NCI-H446 treated with DMSO at 0.1 percent for 48 hours (cell line): ENCODE measurements around the gene USP4.

Source experiments
- DNase-seq: peaks from one replicate; lab custom pipeline; 2025; lab: John Stamatoyannopoulos, UW

Gene USP4

GRCh38 chr3:49296781-49297411, 43.0 kb downstream of the USP4 start:
- DNase-seq = no peak

DNA sequence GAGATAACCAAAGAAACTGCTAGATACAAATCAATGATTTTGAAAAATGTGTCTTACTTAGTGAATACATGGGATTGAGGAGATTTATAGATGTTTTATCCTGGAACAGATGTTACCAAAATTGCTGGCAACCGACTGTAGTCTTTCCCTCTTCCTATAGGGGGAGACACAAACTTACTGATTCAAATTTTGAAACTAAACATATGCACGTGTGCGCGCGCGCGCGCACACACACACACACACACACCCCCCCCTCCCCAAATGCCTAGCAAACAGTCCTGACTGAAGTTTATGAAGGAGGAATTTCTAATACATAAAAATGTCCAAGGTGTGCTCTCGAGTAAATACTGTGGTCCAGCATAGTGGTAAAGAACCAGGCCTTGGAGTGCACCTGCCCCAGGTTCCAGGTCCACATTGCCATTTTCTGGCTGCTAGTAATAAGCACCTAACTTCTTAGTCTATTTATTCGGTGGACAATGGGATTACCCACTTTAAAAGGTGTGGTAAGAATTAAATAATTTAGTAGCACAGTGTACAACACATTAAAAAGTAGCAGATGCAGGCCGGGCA, 44.3 kb downstream of the USP4 start:
- no peak for DNase-seq

GRCh38 chr3:49294343-49294742, 45.5 kb downstream of the USP4 start:
- no peak for DNase-seq

DNA sequence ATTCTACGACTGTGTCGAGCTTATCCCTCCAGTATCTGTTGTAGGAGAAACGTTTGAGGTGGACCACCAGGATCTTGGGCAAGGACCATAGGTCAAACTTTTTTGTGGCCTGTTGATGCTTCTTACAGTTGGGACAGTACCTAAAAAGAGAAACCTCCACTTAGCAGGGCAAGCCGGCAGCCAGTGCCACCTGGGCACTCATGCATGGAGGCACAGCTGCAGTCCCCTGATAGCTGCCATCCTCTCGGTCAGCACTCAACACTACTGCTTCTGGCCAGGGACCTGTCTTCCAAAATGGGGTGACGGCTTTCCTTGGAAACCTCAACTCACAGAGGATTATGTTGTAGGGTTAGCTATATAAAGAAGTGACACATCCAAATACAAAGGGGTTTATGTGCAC, 55.9 kb downstream of the USP4 start:
- no peak for DNase-seq

GRCh38 chr3:49279376-49279775, 60.5 kb downstream of the USP4 start:
- no peak for DNase-seq

DNA sequence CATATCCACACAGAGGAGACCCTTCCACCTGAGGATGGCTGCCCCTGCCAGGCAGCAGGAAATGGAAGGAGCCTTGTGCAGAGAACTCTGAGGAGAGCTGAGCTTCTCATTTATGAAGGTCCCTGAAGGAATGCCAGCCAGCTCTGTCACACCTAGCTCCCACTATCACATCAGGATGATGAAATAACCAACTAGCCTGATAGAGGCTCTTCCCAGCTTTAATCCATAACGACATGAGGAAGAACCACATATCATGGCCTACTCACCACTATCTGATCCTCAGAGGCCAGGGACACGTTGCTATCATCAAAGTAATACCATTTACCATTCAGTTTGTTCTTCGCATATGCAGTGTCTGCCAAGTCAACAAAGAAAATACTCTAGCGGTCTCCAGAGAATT, 61.3 kb downstream of the USP4 start:
- no peak for DNase-seq

DNA sequence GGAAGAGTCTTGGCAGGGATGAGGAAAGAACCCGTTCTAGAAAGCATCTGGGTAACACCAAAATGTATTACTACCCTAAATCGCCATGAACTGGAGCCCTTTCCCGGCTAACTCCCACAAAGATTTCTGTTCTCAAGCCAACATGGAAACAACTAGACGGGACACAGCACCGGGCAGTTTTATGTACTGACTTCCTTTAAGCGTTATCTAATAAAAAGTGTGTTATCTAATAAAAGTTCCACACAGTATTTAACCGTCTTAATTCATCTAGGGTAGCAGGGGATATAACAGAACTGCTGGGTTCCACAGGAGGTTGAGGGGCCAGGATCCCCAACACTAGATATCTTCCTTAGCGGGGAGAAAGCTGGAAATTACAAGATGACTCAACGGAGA, 62.5 kb downstream of the USP4 start:
- DNase-seq = no peak

GRCh38 chr3:49276475-49277382, 63.1 kb downstream of the USP4 start, which contains the start of gene C3orf62:
TSS of gene C3orf62 (minus strand) at chr3:49277232. CDS start at chr3:49276872, 360 bp downstream.
- no peak for DNase-seq

DNA sequence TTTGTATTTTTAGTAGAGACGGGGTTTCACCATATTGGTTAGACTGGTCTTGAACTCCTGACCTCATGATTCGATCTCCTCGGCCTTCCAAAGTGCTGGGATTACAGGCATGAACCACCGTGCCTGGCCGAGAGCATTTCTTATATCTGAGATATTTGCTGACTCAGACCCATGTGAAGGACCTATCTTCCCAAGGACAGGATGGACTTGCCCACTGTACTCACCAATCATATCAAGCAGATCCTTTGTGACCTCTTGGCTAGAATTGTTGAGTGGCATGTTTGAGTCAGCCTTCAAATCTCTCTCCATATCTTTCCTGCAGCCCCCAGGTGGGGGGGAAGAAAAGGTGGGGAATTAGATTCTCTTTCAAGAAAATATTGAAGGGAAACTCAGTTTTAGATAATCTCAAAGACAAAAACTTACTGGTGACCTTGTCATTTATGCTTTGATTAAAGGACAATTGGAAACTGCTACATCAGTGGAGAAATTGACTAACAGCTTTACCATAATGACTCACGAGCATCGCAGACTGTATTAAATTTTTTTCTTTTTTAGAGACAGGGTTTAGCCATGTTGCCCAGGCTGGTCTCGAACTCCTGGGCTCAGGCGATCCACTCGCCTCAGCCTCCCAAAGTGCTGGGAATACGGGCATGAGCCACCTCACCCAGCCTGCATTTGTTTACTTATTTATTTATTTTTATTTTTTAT, 65.9 kb downstream of the USP4 start:
- no peak for DNase-seq

- no peak for DNase-seq
Observed at GRCh38 chr3:49271047-49271446, 68.8 kb downstream of the USP4 start.

GRCh38 chr3:49270156-49270500, 69.7 kb downstream of the USP4 start:
- no peak for DNase-seq

GRCh38 chr3:49269443-49270155, 70.3 kb downstream of the USP4 start:
- no peak for DNase-seq

DNA sequence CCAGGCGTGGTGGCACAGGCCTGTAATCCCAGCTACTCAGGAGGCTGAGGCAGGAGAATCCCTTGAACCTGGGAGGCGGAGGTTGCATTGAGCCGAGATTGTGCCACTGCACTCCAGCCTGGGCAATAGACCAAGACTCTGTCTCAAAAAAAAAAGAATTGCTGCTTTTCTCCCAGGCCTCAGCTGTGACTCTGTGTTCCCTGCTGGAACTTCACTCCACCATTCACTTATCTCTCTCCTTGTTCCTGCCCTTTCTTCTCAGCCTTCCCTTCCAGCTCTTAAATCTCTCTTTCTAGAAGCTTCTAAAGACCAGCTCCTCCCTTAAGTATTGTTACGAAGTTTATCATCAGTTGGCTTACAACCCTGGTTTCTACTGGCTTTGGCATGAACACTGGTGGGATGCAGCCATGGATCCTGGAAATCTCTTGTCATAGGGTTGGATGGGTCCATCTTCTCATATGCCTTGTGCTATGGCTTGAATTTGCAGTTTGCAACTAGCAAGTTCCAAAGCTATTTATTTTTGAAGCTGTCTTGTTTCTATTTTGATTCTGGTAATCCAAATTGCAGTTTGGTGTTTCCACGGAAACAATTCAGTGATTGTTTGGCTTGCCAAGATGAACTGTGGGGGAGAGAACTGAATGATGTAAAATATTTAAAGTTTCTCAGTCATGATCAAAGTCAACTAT, 73.3 kb downstream of the USP4 start:
- no peak for DNase-seq

DNA sequence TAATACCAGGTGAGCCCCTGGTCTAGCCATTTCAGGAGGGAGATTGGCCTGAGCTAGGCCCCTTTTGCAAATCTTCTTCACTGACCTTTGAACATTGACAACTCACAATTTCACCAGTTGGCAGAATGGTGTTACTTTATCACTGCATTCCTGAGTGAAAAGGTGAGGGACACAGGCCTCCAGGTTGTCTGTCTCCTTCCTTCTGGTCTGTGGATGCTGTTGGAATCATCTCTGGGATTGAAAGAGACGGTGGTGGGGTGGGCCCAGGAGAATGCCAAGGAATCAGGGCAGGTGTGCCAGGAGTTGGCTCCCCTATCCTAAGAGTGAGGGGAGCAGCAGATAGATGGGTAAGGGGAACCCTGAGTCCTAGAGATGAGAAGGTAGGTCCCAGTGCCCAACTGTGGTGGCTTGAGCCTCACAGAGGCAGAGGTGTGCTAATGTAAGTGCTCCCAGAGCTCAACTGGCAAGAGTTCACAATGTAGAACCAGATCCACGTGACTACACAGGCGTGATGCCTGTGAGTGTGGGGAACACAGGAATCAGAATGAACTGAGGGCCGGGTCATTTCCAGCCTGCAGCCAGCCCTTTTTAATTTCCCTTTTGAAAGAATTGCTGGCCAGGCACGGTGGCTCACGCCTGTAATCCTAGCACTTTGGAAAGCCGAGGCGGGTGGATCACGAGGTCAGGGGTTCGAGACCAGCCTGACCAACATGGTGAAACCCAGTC, 74.0 kb downstream of the USP4 start:
- DNase-seq = no peak

GRCh38 chr3:49263159-49263889, 76.5 kb downstream of the USP4 start:
- no peak for DNase-seq

- no peak for DNase-seq
Observed at GRCh38 chr3:49260806-49261324, 79.0 kb downstream of the USP4 start.

DNA sequence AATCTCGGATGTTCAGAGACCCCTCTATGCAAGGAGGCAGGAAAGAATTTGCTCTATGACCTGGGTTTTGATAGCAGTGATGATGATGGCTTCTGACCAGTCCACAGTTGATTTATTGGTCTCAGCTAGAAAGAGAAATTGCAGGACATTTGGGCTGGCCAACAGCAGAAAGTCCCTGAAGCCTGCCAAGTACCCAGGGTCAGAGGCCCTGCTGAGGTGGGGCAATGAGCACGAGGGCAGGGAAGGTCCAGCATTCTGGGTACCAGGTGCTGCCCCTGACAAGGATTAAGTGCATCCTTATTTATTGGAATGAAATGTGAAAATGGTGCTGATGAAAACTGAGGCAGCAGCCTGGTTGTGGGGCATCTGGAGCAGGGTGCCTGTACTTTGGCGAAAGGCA, 82.7 kb downstream of the USP4 start:
- no peak for DNase-seq

DNA sequence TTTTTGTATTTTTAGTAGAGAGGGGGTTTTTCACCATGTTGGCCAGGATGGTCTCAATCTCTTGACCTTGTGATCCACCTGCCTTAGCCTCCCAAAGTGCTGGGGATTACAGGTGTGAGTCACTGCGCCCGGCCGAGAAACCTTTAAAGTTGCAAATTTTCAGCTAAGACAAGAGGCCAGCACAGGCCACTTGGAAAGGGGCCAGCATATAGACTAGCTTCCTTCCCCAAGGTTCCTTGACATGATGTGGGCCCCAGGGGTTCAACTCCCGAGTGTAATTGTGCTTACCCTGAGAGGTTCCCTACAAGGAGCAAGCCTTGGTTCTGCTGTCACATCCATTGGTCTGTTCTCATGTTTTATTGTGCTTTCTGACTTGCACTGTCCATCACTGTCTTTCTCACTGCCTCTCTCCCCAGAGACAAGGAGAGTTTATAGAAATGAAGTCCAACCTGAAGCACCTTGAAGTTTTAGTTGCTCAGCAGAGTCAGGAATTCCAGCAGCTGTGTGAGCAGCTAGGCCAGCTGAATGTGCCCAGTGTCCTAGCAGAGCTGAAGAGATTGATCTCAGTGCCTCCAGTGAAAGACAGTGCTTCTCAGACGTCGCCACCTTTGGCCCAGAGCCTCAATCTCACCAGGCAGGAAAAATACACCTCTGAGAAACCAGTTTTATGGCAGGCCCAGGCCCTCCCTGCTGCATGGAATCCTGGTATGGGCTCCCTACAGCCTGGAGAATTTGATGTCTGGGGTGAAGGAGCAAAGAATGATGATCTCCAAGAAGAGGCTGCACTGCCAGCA, 83.9 kb downstream of the USP4 start:
- DNase-seq = no peak

GRCh38 chr3:49255112-49255511, 84.7 kb downstream of the USP4 start:
- no peak for DNase-seq
